HepG2 (cell line): Measurements from ENCODE around the gene TNNI3. TPM values are rescaled to one million over a fixed set of nuclear protein-coding genes. Genes with fewer than 3 reads are reported as not detected.

Experiments
- ATAC-seq: fragments of 200-7000 bp; cut with Tn5 transposase; 3 replicates; pipeline ENCODE4 v1.9.1; 2020; ENCODE audit warnings: mild to moderate bottlenecking, moderate library complexity
- BruUV-seq: library from RNA; stranded (reverse); fragments of 400-500 nt; replicated peaks from 2 replicates; lab custom pipeline; 2021; lab: Mats Ljungman, UMichigan
- CTCF ChIA-PET: fragments of 300-600 bp; formaldehyde crosslinking; extraction: SDS; loops from one replicate; lab custom pipeline; 2021; ENCODE audit warnings: low total read pairs, inconsistent platforms, low intra/inter-chr PET ratio; lab: Yijun Ruan, JAX
- POLR2A ChIA-PET: fragments of 350-600 bp; sonication (Branson Sonifier 250); formaldehyde crosslinking; loops from one replicate; lab custom pipeline; 2020; ENCODE audit warnings: antibody characterized with exemption, inconsistent platforms; lab: Yijun Ruan, JAX
- DNase-seq: peaks from one replicate; pipeline ENCODE4 v3.0.0-alpha.2; 2015; ENCODE audit warnings: low spot score
- FAIRE-seq: peaks from 3 replicates; lab custom pipeline; 2011; peaks lifted over from hg19 to GRCh38; lab: Jason Lieb, UNC
- H2AFZ ChIP-seq: one replicate; pipeline ENCODE4 v1.6.1; 2011; ENCODE audit warnings: low read length, inconsistent platforms
- H3K27ac ChIP-seq: fragments of 300-600 bp; 3 replicates; pipeline ENCODE4 v1.8.0; 2011; ENCODE audit warnings: mixed run types, mild to moderate bottlenecking, mixed read lengths, low read length, inconsistent platforms; ENCODE audit not compliant: insufficient read depth; ENCODE audit errors: extremely low read length
- H3K27me3 ChIP-seq, 2 experiments: fragments of 200-600 bp in 1 of 2; 2 replicates in 1 of 2; 3 replicates in 1 of 2; pipeline versions ENCODE4 v1.6.0 to v1.8.0; 2011; ENCODE audit warnings: low read length in 2 of 2, mild to moderate bottlenecking in 2 of 2, moderate library complexity in 2 of 2, inconsistent platforms in 1 of 2; ENCODE audit not compliant: insufficient read depth in 2 of 2, control insufficient read depth in 1 of 2
- H3K36me3 ChIP-seq, 2 experiments: fragments of 200-600 bp in 1 of 2; replicated peaks in 1 of 2; 2 replicates in 1 of 2; 3 replicates in 1 of 2; pipeline versions ENCODE4 v1.5.1 to v1.8.0; 2011; ENCODE audit warnings: low read length in 2 of 2, inconsistent platforms in 1 of 2; ENCODE audit not compliant: insufficient read depth in 2 of 2, control insufficient read depth in 1 of 2
- H3K4me1 ChIP-seq: 2 replicates; pipeline ENCODE4 v1.5.1; 2012; ENCODE audit warnings: low read length, inconsistent platforms; ENCODE audit not compliant: insufficient read depth
- H3K4me2 ChIP-seq: 2 replicates; pipeline ENCODE4 v1.6.0; 2011; ENCODE audit warnings: low read depth, low read length, inconsistent platforms
- H3K4me3 ChIP-seq, 3 experiments: fragments of 200-600 bp in 1 of 3; sonication (generic), shearing (Covaris generic) in 1 of 3; replicated peaks in 1 of 3; 2 replicates each; pipeline ENCODE4 v1.5.1; 2011 to 2016; ENCODE audit warnings: low read length in 3 of 3, inconsistent platforms in 2 of 3, low read depth in 2 of 3, mild to moderate bottlenecking in 2 of 3, control low read depth in 1 of 3, mixed read lengths in 1 of 3; ENCODE audit not compliant: insufficient read depth in 1 of 3
- H3K79me2 ChIP-seq: one replicate; pipeline ENCODE4 v1.6.1; 2011; ENCODE audit warnings: low read length, inconsistent platforms; ENCODE audit not compliant: insufficient read depth
- H3K9ac ChIP-seq: 2 replicates; pipeline ENCODE4 v1.6.0; 2011; ENCODE audit warnings: mild to moderate bottlenecking, low read depth, low read length, inconsistent platforms; ENCODE audit not compliant: insufficient read depth
- H3K9me3 ChIP-seq: 2 replicates; pipeline ENCODE4 v1.5.1; 2012; ENCODE audit warnings: mild to moderate bottlenecking, low read length
- H4K20me1 ChIP-seq: 2 replicates; pipeline ENCODE4 v1.6.0; 2011; ENCODE audit warnings: inconsistent platforms, mild to moderate bottlenecking, low read length, moderate library complexity; ENCODE audit not compliant: insufficient read depth
- DPF2 ChIP-seq: sonication (generic); formaldehyde crosslinking; IDR thresholded peaks from 2 replicates; pipeline ENCODE4 v1.4.0; 2020; ENCODE audit warnings: mild to moderate bottlenecking, low read depth, missing genetic modification reagents, borderline replicate concordance
- HCFC1 ChIP-seq: fragments of 150-350 bp; IDR thresholded peaks from 2 replicates; pipeline ENCODE4 v1.6.1; 2014; ENCODE audit warnings: low read depth, low read length
- HMG20A ChIP-seq: IDR thresholded peaks from 2 replicates; pipeline ENCODE4 v1.6.1; 2016; ENCODE audit warnings: borderline replicate concordance
- JUND ChIP-seq: sonication (generic); formaldehyde crosslinking; IDR thresholded peaks from 2 replicates; pipeline ENCODE4 v1.8.0; 2022; ENCODE audit warnings: mild to moderate bottlenecking, missing genetic modification reagents
- REXO4 ChIP-seq: sonication (generic); formaldehyde crosslinking; IDR thresholded peaks from 2 replicates; pipeline ENCODE4 v1.8.0; 2022; ENCODE audit warnings: missing genetic modification reagents, mild to moderate bottlenecking, borderline replicate concordance
- SUZ12 ChIP-seq: fragments of 150-350 bp; IDR thresholded peaks from 2 replicates; pipeline ENCODE4 v1.6.1; 2014; ENCODE audit warnings: low read depth, low read length
- TBX3 ChIP-seq: fragments of 450-650 bp; IDR thresholded peaks from 2 replicates; pipeline ENCODE4 v1.6.1; 2017; ENCODE audit warnings: antibody characterized with exemption, mild to moderate bottlenecking, inconsistent platforms, borderline replicate concordance
- THAP11 ChIP-seq: IDR thresholded peaks from 2 replicates; pipeline ENCODE4 v1.6.1; 2016; ENCODE audit warnings: missing biosample characterization, missing genetic modification reagents
- ZNF143 ChIP-seq: sonication (generic); formaldehyde crosslinking; IDR thresholded peaks from 2 replicates; pipeline ENCODE4 v1.4.0; 2020; ENCODE audit warnings: missing genetic modification reagents
- ZNF496 ChIP-seq: sonication (generic); formaldehyde crosslinking; IDR thresholded peaks from 2 replicates; pipeline ENCODE4 v1.8.1; 2023; ENCODE audit warnings: mild to moderate bottlenecking, moderate library complexity, missing genetic modification reagents; ENCODE audit not compliant: insufficient replicate concordance
- ZNF569 ChIP-seq: sonication (generic); formaldehyde crosslinking; IDR thresholded peaks from 2 replicates; pipeline ENCODE4 v1.5.0; 2020; ENCODE audit warnings: mild to moderate bottlenecking, missing genetic modification reagents, moderate library complexity, borderline replicate concordance
- WGBS: methylation state at CpG from one replicate; pipeline ENCODE4 v1.1.6; 2017; ENCODE audit warnings: low lambda C conversion rate; 5-methylcytosine and 5-hydroxymethylcytosine counted together
- in situ Hi-C: cut with HindIII; loops from 2 replicates; pipeline ENCODE4 v1.10.0; 2017; ENCODE audit warnings: low pct_unique_long_range_greater_than_20kb; ENCODE audit not compliant: extremely low pct_ligation_motif_present
- intact Hi-C: fragments of 100-400 bp; cut with micrococcal nuclease; formaldehyde crosslinking; loops from one replicate; pipeline ENCODE4 v1.10.0; 2022; ENCODE audit not compliant: unreplicated experiment
- polyA plus RNA-seq, 8 experiments: library from polyadenylated mRNA; depleted of rRNA in 3 of 8; stranded (reverse) in 7 of 8; unstranded in 1 of 8; fragments of >200 nt; fragmentation: Illumina TruSeq in 4 of 8; extraction: Trizol in 4 of 8; gene quantifications; 2 replicates each; pipeline versions ENCODE4 v1.2.1 to v1.2.3, GENCODE V29; 2011 to 2016; ENCODE audit warnings: low read depth in 4 of 8, missing spikeins in 1 of 8, mixed read lengths in 1 of 8; ENCODE audit not compliant: insufficient read depth in 1 of 8
- total RNA-seq, 5 experiments: library from RNA; depleted of rRNA; stranded (reverse); fragments of >200 nt; fragmentation: Illumina TruSeq; extraction: Trizol; gene quantifications; 2 replicates each; pipeline ENCODE4 v1.2.3, GENCODE V29; 2016; ENCODE audit warnings: low read depth in 1 of 5
- TF ChIP-seq, protein P1 (sequence below): sonication (generic); formaldehyde crosslinking; IDR thresholded peaks from 2 replicates; pipeline ENCODE4 v1.4.0; 2020; ENCODE audit warnings: missing genetic modification reagents

TNNI3 gene
- total and polyA plus RNA-seq, 2 of the 13 experiments (the other 11 are each of a cell fraction or from before 2014, with no cell fraction given) = 3.5 to 3.7 TPM

DNA sequence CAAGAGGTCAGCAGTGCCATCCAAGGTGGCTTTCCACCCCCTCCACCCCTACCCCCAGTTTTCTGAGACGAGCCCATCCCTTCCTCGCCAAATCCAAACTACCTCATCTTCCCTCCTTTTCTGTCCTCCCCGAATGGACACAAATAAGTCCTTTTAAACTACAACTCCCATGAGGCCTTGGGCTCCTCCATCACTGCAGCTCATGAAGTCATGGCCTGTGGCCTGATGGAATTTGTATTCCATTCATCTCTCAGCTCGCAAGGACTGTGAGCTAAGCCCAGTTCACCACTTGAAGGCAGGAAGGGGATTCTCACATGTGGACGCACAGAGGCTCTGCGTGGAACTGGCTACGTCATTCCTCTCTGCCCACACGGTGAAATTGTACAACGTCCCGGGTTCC, 39.3 kb upstream of the TNNI3 start:
- H3K9me3 ChIP-seq = no peaks in the 10 kb centered on the region
- TF ChIP-seq SUZ12 (peak; percentile 26; the same call in 1 of the 2 replicates), THAP11 (CRISPR knock-in tag) (peak; percentile 84), REXO4 (CRISPR knock-in tag) (no peak), HMG20A (CRISPR knock-in tag) (no peak), ZNF496 (CRISPR knock-in tag) (no peak), JUND (CRISPR knock-in tag) (no peak), TBX3 (no peak), HCFC1 (peak; percentile 21; the same call in 1 of the 2 replicates), ZNF569 (CRISPR knock-in tag) (no peak), ZNF143 (CRISPR knock-in tag) (peak; percentile 77), DPF2 (CRISPR knock-in tag) (no peak)
- TF ChIP-seq, protein P1, sequence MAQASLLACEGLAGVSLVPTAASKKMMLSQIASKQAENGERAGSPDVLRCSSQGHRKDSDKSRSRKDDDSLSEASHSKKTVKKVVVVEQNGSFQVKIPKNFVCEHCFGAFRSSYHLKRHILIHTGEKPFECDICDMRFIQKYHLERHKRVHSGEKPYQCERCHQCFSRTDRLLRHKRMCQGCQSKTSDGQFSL (CRISPR knock-in tag) = no peak
- CTCF ChIA-PET = no interaction called here
- no peak overlapping the region for H2AFZ ChIP-seq
- H3K4me1 ChIP-seq = no peaks in the 10 kb centered on the region
- no peak overlapping the region for H3K4me2 ChIP-seq
- DNase-seq (no peak), ATAC-seq (no peak), FAIRE-seq (no peak)
- no peaks in the 10 kb centered on the region for H3K27me3 ChIP-seq
- peaks cover 22 to 63% of the 10 kb centered on the region in 2 experiments for H3K36me3 ChIP-seq
- H3K27ac ChIP-seq = no peak overlapping the region
- H3K9ac ChIP-seq = no peak overlapping the region
- H3K79me2 ChIP-seq = no peaks in the 10 kb centered on the region
- in situ Hi-C loops = no loop called here
- peaks cover under 1% of the 10 kb centered on the region; the same call in 1 of the 2 replicates for H4K20me1 ChIP-seq
- WGBS = 95% methylated on average over 9 of the region's 10 CpGs
- intact Hi-C loops = loop anchor here (1.0 kb wide), 1 partner anchor 19 kb away; no protein-coding TSS in a partner anchor
- TSS peak; percentile 29 for BruUV-seq
- no peak overlapping the region for H3K4me3 ChIP-seq
- POLR2A ChIA-PET = interaction anchor here (0.5 to 6.1 kb wide), 5 partner anchors 8 to 142 kb away, joined by 3 to 28 read pairs (median 3); partner anchors contain the start of gene PTPRH
